A673 (cell line): ENCODE results near the gene WFDC1. TPM values are rescaled to one million over a fixed set of nuclear protein-coding genes. Genes with fewer than 3 reads are reported as not detected.

Source experiments
- BruUV-seq: library from RNA; stranded (reverse); fragments of 400-500 nt; replicated peaks from 2 replicates; lab custom pipeline; 2021; lab: Mats Ljungman, UMichigan
- CTCF ChIA-PET: fragments of 300-600 bp; sonication (Branson Sonifier 250); formaldehyde crosslinking; loops from one replicate; lab custom pipeline; 2022; ENCODE audit warnings: antibody characterized with exemption; lab: Charles Lee
- POLR2A ChIA-PET: fragments of 300-600 bp; sonication (Branson Sonifier 250); formaldehyde crosslinking; loops from one replicate; lab custom pipeline; 2022; ENCODE audit warnings: antibody characterized with exemption; ENCODE audit not compliant: low non-redundant PET; lab: Charles Lee
- DNase-seq: peaks from one replicate; pipeline ENCODE4 v3.0.0-alpha.2; 2015; ENCODE audit warnings: low spot score
- H3K27ac ChIP-seq: fragments of 200-600 bp; sonication (generic); 2 replicates; pipeline ENCODE4 v1.5.1; 2016; ENCODE audit warnings: mixed run types, low read depth, mild to moderate bottlenecking, mixed read lengths, antibody characterized with exemption, low read length; ENCODE audit not compliant: poor library complexity, severe bottlenecking
- H3K27me3 ChIP-seq: fragments of 200-600 bp; sonication (generic); replicated peaks from 2 replicates; pipeline ENCODE4 v1.6.1; 2017; ENCODE audit warnings: mixed run types, low read depth, mild to moderate bottlenecking, mixed read lengths, antibody characterized with exemption, low read length; ENCODE audit not compliant: insufficient read depth, poor library complexity
- H3K36me3 ChIP-seq: fragments of 200-600 bp; sonication (generic); 2 replicates; pipeline ENCODE4 v1.6.1; 2016; ENCODE audit warnings: mixed run types, mild to moderate bottlenecking, mixed read lengths, antibody characterized with exemption, low read length; ENCODE audit not compliant: insufficient read depth, poor library complexity, severe bottlenecking
- H3K4me1 ChIP-seq: fragments of 200-600 bp; sonication (generic); 2 replicates; pipeline ENCODE4 v1.6.1; 2017; ENCODE audit warnings: mixed run types, mild to moderate bottlenecking, mixed read lengths, antibody characterized with exemption, low read length; ENCODE audit not compliant: insufficient read depth, poor library complexity, severe bottlenecking
- H3K4me3 ChIP-seq: fragments of 200-600 bp; sonication (generic); 2 replicates; pipeline ENCODE4 v1.5.1; 2016; ENCODE audit warnings: low read depth, mixed run types, mild to moderate bottlenecking, mixed read lengths, low read length; ENCODE audit not compliant: poor library complexity, severe bottlenecking
- H3K9me3 ChIP-seq: fragments of 200-600 bp; sonication (generic); 2 replicates; pipeline ENCODE4 v1.6.1; 2016; ENCODE audit warnings: mixed run types, low read depth, mild to moderate bottlenecking, mixed read lengths, antibody characterized with exemption, low read length; ENCODE audit not compliant: poor library complexity, severe bottlenecking
- EZH2 ChIP-seq: fragments of 200-600 bp; sonication (generic); IDR thresholded peaks from 2 replicates; pipeline ENCODE4 v1.6.1; 2017; ENCODE audit warnings: borderline replicate concordance, low read depth, mild to moderate bottlenecking, mixed read lengths, antibody characterized with exemption, low read length; ENCODE audit not compliant: poor library complexity, severe bottlenecking
- intact Hi-C: fragments of 100-400 bp; cut with micrococcal nuclease; formaldehyde crosslinking; loops from one replicate; pipeline ENCODE4 v1.10.0; 2022; ENCODE audit not compliant: unreplicated experiment
- total RNA-seq: library from RNA; stranded (reverse); gene quantifications from 2 replicates; pipeline ENCODE4 v1.2.3, GENCODE V29; 2021
- TF ChIP-seq, protein P1 (sequence below): fragments of 300-800, 200-600 bp; sonication (generic); conservative IDR thresholded peaks from 2 replicates; pipeline ENCODE4 v1.5.1; 2017; ENCODE audit warnings: low read depth, mild to moderate bottlenecking, antibody characterized with exemption, low read length, moderate library complexity, mixed read lengths

Gene WFDC1
- total RNA-seq, 1 experiment from 2014 or later, result not detected

DNA sequence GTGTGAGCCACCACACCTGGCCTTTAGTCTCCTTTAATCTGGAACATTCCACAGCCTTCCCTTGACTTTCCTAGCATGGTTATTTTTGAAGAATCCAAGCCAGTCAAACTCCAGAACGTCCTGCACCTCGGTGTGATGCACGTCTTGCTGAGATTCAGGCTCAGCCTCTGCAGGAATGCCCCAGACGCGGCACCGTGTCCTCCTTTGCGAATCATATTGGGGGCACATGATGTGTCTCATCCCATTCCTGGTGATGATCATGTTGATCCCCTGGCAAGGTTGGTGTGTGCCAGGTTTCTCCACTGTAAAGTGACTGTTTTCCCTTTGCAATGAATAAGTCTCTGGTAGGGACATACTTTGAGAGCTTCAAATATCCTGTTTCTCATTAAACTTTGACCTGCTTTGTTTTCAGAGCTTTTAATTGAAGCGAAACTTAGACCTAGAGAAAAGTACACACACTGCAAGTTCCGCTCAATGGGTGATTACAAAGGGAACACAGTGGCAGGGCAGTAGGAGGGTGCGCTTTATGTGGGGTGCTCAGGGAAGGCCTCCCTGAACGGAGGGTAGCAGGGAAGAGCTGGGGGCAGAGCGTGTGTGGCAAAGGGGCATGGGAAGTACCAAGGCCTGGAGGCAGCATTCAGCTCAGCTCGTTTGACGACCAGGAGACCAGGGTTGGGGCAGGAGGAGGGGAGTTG lies 64.1 kb downstream of the WFDC1 start:
- Histone ChIP-seq H3K36me3 (no peaks in the 10 kb centered on the region), H3K27ac (no peak overlapping the region), H3K9me3 (no peaks in the 10 kb centered on the region), H3K4me3 (no peak overlapping the region), H3K4me1 (no peaks in the 10 kb centered on the region), H3K27me3 (peaks cover 19% of the 10 kb centered on the region)
- CTCF ChIA-PET, result no interaction called here
- intact Hi-C loops, result no loop called here
- no peak for TF ChIP-seq EZH2
- TF ChIP-seq, protein P1, sequence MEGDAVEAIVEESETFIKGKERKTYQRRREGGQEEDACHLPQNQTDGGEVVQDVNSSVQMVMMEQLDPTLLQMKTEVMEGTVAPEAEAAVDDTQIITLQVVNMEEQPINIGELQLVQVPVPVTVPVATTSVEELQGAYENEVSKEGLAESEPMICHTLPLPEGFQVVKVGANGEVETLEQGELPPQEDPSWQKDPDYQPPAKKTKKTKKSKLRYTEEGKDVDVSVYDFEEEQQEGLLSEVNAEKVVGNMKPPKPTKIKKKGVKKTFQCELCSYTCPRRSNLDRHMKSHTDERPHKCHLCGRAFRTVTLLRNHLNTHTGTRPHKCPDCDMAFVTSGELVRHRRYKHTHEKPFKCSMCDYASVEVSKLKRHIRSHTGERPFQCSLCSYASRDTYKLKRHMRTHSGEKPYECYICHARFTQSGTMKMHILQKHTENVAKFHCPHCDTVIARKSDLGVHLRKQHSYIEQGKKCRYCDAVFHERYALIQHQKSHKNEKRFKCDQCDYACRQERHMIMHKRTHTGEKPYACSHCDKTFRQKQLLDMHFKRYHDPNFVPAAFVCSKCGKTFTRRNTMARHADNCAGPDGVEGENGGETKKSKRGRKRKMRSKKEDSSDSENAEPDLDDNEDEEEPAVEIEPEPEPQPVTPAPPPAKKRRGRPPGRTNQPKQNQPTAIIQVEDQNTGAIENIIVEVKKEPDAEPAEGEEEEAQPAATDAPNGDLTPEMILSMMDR, result no peak
- BruUV-seq, result no TSS peak
- no peak for DNase-seq
- POLR2A ChIA-PET, result no interaction called here

DNA sequence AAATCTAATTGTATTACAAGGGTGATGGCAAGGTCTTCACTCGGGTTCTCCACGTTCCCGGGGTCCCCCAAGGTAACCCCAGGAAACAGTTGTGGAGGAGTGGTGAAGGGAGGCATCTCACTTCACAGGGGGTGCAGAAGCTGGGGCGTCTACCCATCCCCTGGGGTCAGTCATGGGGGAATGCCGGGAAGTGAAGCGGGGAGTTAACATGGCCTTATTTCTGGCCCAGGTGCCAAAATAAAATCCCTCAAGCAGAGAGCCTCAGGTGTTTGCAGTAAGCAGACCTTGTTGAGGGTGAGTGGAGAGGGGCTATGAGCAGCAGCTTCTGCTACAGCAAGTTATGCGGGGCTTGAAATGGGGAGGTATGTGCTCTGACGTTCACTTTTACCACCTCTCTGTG lies 64.6 kb downstream of the WFDC1 start:
- no peak for TF ChIP-seq EZH2
- TF ChIP-seq, protein P1, result no peak
- Histone ChIP-seq H3K27ac (no peak overlapping the region), H3K27me3 (peaks cover 19% of the 10 kb centered on the region), H3K4me1 (no peaks in the 10 kb centered on the region), H3K4me3 (no peak overlapping the region), H3K9me3 (no peaks in the 10 kb centered on the region), H3K36me3 (no peaks in the 10 kb centered on the region)
- no peak for DNase-seq
- intact Hi-C loops, result no loop called here
- POLR2A ChIA-PET, result no interaction called here
- no TSS peak for BruUV-seq
- CTCF ChIA-PET, result no interaction called here

DNA sequence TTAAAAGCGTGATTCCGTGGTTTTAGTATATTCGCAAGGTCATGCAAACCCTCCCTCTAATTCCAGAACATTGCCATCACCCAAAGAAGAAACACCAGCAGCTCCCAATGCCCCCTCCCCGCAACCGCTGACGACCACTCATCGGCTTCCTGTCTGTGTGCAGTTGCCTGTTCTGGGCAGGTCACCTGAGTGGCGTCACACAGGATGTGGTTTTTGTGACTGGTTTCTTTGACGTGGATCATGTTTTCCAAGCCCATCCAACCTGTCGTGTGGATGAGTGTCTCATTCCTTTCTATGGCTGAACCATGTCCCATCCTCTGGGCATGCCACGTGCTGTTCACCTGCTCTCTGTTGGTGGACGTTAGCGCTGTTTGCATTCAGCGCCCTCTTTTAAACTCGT lies 65.5 kb downstream of the WFDC1 start:
- DNase-seq, result no peak
- H3K36me3 ChIP-seq, result no peaks in the 10 kb centered on the region
- H3K27ac ChIP-seq, result no peak overlapping the region
- no peaks in the 10 kb centered on the region for H3K9me3 ChIP-seq
- BruUV-seq, result no TSS peak
- H3K4me3 ChIP-seq, result no peak overlapping the region
- H3K4me1 ChIP-seq, result no peaks in the 10 kb centered on the region
- POLR2A ChIA-PET, result no interaction called here
- intact Hi-C loops, result no loop called here
- H3K27me3 ChIP-seq, result peaks cover 19% of the 10 kb centered on the region
- TF ChIP-seq EZH2, result no peak
- TF ChIP-seq, protein P1, result no peak
- CTCF ChIA-PET, result no interaction called here
